HEK293 (cell line): ENCODE measurements around the gene KIAA0232.

ENCODE experiments used
- CTCF ChIA-PET: fragments of 350-600 bp; formaldehyde crosslinking; extraction: SDS; loops from one replicate; lab custom pipeline; 2021; ENCODE audit warnings: antibody characterized with exemption; lab: Yijun Ruan, JAX
- POLR2A ChIA-PET: fragments of 300-600 bp; formaldehyde crosslinking; extraction: SDS; loops from one replicate; lab custom pipeline; 2020; ENCODE audit warnings: antibody characterized with exemption, inconsistent platforms; lab: Yijun Ruan, JAX
- H3K27ac ChIP-seq: fragments of 200-500 bp; sonication (Bioruptor generic); 2 replicates; pipeline ENCODE4 v1.5.1; 2014; ENCODE audit warnings: low read depth, low read length, control low read depth, inconsistent platforms; ENCODE audit errors: extremely low read depth
- H3K36me3 ChIP-seq, 2 experiments: fragments of 200-500 bp in 1 of 2; sonication (Bioruptor generic) in 1 of 2; 1 replicate in 1 of 2; 2 replicates in 1 of 2; pipeline ENCODE4 v1.5.1; 2014 to 2017; ENCODE audit warnings: inconsistent platforms in 2 of 2, low read length in 2 of 2; ENCODE audit not compliant: control insufficient read depth in 2 of 2, insufficient read depth in 1 of 2
- H3K4me1 ChIP-seq: fragments of 200-500 bp; sonication (Bioruptor generic); 2 replicates; pipeline ENCODE4 v1.5.1; 2014; ENCODE audit warnings: mild to moderate bottlenecking, low read length, inconsistent platforms; ENCODE audit not compliant: control insufficient read depth, insufficient read depth
- H3K4me3 ChIP-seq: 2 replicates; pipeline ENCODE4 v1.5.1; 2011; ENCODE audit warnings: low read depth, mild to moderate bottlenecking, control low read depth, low read length, moderate library complexity
- H3K9me3 ChIP-seq: fragments of 200-500 bp; sonication (Bioruptor generic); 2 replicates; pipeline ENCODE4 v1.5.1; 2014; ENCODE audit warnings: low read depth, low read length, inconsistent platforms; ENCODE audit not compliant: control insufficient read depth, insufficient read depth
- FEZF1 ChIP-seq: fragments of 450-650 bp; formaldehyde crosslinking; IDR thresholded peaks from 2 replicates; pipeline ENCODE4 v1.5.1; 2016; ENCODE audit warnings: missing biosample characterization, missing genetic modification characterization
- KLF1 ChIP-seq: fragments of 450-650 bp; formaldehyde crosslinking; IDR thresholded peaks from 2 replicates; pipeline ENCODE4 v1.5.1; 2016; ENCODE audit warnings: missing biosample characterization, missing genetic modification characterization
- KLF10 ChIP-seq: fragments of 450-650 bp; IDR thresholded peaks from 2 replicates; pipeline ENCODE4 v1.5.1; 2018; ENCODE audit warnings: missing biosample characterization, mild to moderate bottlenecking, missing genetic modification characterization
- MYNN ChIP-seq: fragments of 450-650 bp; formaldehyde crosslinking; IDR thresholded peaks from 2 replicates; pipeline ENCODE4 v1.5.1; 2016; ENCODE audit warnings: missing biosample characterization, missing genetic modification characterization, borderline replicate concordance
- RBAK ChIP-seq: fragments of 450-650 bp; formaldehyde crosslinking; IDR thresholded peaks from 2 replicates; pipeline ENCODE4 v1.5.1; 2016; ENCODE audit warnings: missing biosample characterization, missing genetic modification characterization
- ZEB2 ChIP-seq: fragments of 450-650 bp; formaldehyde crosslinking; IDR thresholded peaks from 2 replicates; pipeline ENCODE4 v1.5.1; 2016; ENCODE audit warnings: missing biosample characterization, missing genetic modification characterization
- ZFP37 ChIP-seq: fragments of 450-650 bp; formaldehyde crosslinking; IDR thresholded peaks from 2 replicates; pipeline ENCODE4 v1.5.1; 2016; ENCODE audit warnings: missing biosample characterization, missing genetic modification characterization
- ZFP41 ChIP-seq: fragments of 450-650 bp; formaldehyde crosslinking; IDR thresholded peaks from 2 replicates; pipeline ENCODE4 v1.5.1; 2016; ENCODE audit warnings: missing biosample characterization, missing genetic modification characterization, borderline replicate concordance
- ZNF133 ChIP-seq: fragments of 450-650 bp; formaldehyde crosslinking; IDR thresholded peaks from 2 replicates; pipeline ENCODE4 v1.5.1; 2016; ENCODE audit warnings: missing biosample characterization, missing genetic modification characterization
- ZNF140 ChIP-seq: fragments of 450-650 bp; formaldehyde crosslinking; IDR thresholded peaks from 2 replicates; pipeline ENCODE4 v1.5.1; 2016; ENCODE audit warnings: missing biosample characterization, missing genetic modification characterization
- ZNF423 ChIP-seq: fragments of 450-650 bp; formaldehyde crosslinking; IDR thresholded peaks from 2 replicates; pipeline ENCODE4 v1.5.1; 2016; ENCODE audit warnings: missing biosample characterization, missing genetic modification characterization
- ZNF426 ChIP-seq: fragments of 450-650 bp; formaldehyde crosslinking; IDR thresholded peaks from 2 replicates; pipeline ENCODE4 v1.5.1; 2017; ENCODE audit warnings: missing biosample characterization, missing genetic modification characterization, mild to moderate bottlenecking, inconsistent platforms, moderate library complexity
- ZNF48 ChIP-seq: fragments of 450-650 bp; formaldehyde crosslinking; IDR thresholded peaks from 2 replicates; pipeline ENCODE4 v1.5.1; 2016; ENCODE audit warnings: missing biosample characterization, missing genetic modification characterization
- ZNF544 ChIP-seq: fragments of 450-650 bp; formaldehyde crosslinking; IDR thresholded peaks from 2 replicates; pipeline ENCODE4 v1.5.0; 2017; ENCODE audit warnings: missing biosample characterization, missing genetic modification characterization
- ZNF548 ChIP-seq: fragments of 450-650 bp; formaldehyde crosslinking; IDR thresholded peaks from 2 replicates; pipeline ENCODE4 v1.5.1; 2016; ENCODE audit warnings: missing biosample characterization, missing genetic modification characterization
- ZNF558 ChIP-seq: fragments of 450-650 bp; formaldehyde crosslinking; IDR thresholded peaks from 2 replicates; pipeline ENCODE4 v1.5.1; 2016; ENCODE audit warnings: missing biosample characterization, missing genetic modification characterization
- ZNF660 ChIP-seq: fragments of 450-650 bp; IDR thresholded peaks from 2 replicates; pipeline ENCODE4 v1.5.1; 2018; ENCODE audit warnings: missing biosample characterization, mild to moderate bottlenecking, missing genetic modification characterization
- ZNF677 ChIP-seq: fragments of 450-650 bp; IDR thresholded peaks from 2 replicates; pipeline ENCODE4 v1.5.0; 2018; ENCODE audit warnings: missing biosample characterization, mild to moderate bottlenecking, missing genetic modification characterization, moderate library complexity
- ZNF768 ChIP-seq: fragments of 450-650 bp; formaldehyde crosslinking; IDR thresholded peaks from 2 replicates; pipeline ENCODE4 v1.5.1; 2018; ENCODE audit warnings: missing biosample characterization, mild to moderate bottlenecking, missing genetic modification characterization
- TF ChIP-seq, protein P1 (sequence below): fragments of 450-650 bp; formaldehyde crosslinking; IDR thresholded peaks from 2 replicates; pipeline ENCODE4 v1.5.1; 2016; ENCODE audit warnings: missing biosample characterization, missing genetic modification characterization, borderline replicate concordance
- TF ChIP-seq, protein P2 (sequence below): fragments of 450-650 bp; formaldehyde crosslinking; IDR thresholded peaks from 2 replicates; pipeline ENCODE4 v1.5.1; 2016; ENCODE audit warnings: missing biosample characterization, missing genetic modification characterization
- TF ChIP-seq, protein P3 (sequence below): fragments of 450-650 bp; formaldehyde crosslinking; IDR thresholded peaks from 2 replicates; pipeline ENCODE4 v1.5.1; 2016; ENCODE audit warnings: missing biosample characterization, missing genetic modification characterization
- TF ChIP-seq, protein P4 (sequence below): fragments of 450-650 bp; formaldehyde crosslinking; IDR thresholded peaks from 2 replicates; pipeline ENCODE4 v1.5.1; 2016; ENCODE audit warnings: missing biosample characterization, missing genetic modification characterization
- TF ChIP-seq, protein P5 (sequence below): fragments of 450-650 bp; formaldehyde crosslinking; IDR thresholded peaks from 2 replicates; pipeline ENCODE4 v1.5.1; 2016; ENCODE audit warnings: missing biosample characterization, missing genetic modification characterization

KIAA0232 gene

DNA sequence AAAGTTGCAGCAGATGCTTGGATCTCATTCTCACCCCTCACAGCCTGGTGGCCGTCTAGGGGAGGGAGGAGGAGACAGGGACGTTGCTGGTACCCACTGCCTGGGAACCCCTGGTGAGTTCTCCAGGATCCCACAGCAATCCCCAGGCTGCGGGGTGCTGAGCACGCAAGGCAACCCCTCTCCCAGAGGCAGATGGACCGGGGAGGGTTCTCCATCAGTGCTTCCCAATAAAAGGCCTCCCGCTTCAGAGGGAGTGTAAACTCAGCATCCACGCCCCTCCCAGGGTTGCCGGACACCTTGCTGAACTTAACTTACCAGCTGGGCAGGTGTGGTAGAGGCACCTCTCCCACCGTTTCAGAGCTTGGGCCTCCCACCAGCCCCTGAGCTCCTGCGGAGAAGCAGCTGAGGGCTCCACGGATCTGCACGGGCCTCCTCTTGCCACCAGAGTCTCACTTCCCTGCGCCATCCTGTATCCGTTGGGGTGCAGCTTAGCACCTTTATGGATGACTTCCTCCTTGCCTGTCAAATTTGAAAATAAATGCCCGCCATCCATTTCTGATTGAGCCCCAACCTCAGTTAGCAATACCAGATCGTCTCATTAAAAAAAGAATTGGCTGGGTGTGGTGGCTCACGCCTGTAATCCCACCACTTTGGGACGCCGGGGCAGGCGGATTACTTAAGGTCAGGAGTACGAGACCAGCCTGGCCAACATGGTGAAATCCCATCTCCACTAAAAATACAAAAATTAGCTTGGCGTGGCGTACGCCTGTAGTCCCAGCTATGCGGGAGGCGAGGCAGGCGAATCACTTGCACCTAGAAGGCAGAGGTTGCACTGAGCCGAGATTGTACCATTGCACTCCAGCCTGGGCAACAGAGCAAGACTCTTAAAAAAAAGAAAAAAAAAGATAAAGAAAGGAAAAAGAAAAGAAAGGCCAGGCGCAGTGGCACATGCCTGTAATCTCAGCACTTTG lies 112.3 kb downstream of the KIAA0232 start:
- CTCF ChIA-PET: no interaction called here

DNA sequence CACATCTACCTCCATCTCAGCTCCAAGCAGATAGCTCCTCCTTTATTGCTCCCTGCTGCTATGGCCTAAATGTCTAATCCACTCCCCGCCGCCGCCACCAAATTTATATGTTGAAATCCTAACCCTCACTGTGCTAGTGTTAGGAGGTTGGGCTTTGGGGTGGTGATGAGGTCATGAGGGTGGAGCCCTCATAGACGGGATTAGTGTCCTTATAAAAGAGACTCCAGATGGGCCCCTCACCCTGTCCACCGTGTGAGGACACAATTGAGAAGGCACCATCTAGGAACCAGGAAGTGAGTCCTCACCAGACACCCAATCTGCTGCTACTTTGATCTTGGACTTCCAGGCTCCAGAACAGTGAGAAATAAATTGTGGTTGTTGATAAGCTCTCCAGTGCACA lies 113.5 kb downstream of the KIAA0232 start:
- CTCF ChIA-PET: no interaction called here
- POLR2A ChIA-PET: no interaction called here
- Histone ChIP-seq H3K27ac (no peak overlapping the region), H3K4me3 (no peak overlapping the region), H3K9me3 (no peaks in the 10 kb centered on the region), H3K36me3 (no peaks in the 10 kb centered on the region), H3K4me1 (no peaks in the 10 kb centered on the region)
- TF ChIP-seq ZNF133 (tag by site-specific recombination): no peak

More for the DNA sequence above, 112.3 kb downstream of the KIAA0232 start:
- H3K4me3 ChIP-seq: no peak overlapping the region
- no peaks in the 10 kb centered on the region for H3K36me3 ChIP-seq
- TF ChIP-seq ZNF48 (no peak), RBAK (tag by site-specific recombination) (no peak), ZNF426 (no peak), FEZF1 (tag by site-specific recombination) (no peak), ZNF140 (tag by site-specific recombination) (no peak), ZNF768 (tag by site-specific recombination) (no peak), ZEB2 (tag by site-specific recombination) (no peak), ZNF544 (no peak), ZNF677 (tag by site-specific recombination) (no peak), KLF10 (tag by site-specific recombination) (no peak), KLF1 (no peak)
- TF ChIP-seq, protein P1, sequence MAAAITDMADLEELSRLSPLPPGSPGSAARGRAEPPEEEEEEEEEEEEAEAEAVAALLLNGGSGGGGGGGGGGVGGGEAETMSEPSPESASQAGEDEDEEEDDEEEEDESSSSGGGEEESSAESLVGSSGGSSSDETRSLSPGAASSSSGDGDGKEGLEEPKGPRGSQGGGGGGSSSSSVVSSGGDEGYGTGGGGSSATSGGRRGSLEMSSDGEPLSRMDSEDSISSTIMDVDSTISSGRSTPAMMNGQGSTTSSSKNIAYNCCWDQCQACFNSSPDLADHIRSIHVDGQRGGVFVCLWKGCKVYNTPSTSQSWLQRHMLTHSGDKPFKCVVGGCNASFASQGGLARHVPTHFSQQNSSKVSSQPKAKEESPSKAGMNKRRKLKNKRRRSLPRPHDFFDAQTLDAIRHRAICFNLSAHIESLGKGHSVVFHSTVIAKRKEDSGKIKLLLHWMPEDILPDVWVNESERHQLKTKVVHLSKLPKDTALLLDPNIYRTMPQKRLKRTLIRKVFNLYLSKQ (tag by site-specific recombination): no peak
- TF ChIP-seq, protein P2, sequence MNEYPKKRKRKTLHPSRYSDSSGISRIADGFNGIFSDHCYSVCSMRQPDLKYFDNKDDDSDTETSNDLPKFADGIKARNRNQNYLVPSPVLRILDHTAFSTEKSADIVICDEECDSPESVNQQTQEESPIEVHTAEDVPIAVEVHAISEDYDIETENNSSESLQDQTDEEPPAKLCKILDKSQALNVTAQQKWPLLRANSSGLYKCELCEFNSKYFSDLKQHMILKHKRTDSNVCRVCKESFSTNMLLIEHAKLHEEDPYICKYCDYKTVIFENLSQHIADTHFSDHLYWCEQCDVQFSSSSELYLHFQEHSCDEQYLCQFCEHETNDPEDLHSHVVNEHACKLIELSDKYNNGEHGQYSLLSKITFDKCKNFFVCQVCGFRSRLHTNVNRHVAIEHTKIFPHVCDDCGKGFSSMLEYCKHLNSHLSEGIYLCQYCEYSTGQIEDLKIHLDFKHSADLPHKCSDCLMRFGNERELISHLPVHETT (tag by site-specific recombination): no peak
- TF ChIP-seq, protein P3, sequence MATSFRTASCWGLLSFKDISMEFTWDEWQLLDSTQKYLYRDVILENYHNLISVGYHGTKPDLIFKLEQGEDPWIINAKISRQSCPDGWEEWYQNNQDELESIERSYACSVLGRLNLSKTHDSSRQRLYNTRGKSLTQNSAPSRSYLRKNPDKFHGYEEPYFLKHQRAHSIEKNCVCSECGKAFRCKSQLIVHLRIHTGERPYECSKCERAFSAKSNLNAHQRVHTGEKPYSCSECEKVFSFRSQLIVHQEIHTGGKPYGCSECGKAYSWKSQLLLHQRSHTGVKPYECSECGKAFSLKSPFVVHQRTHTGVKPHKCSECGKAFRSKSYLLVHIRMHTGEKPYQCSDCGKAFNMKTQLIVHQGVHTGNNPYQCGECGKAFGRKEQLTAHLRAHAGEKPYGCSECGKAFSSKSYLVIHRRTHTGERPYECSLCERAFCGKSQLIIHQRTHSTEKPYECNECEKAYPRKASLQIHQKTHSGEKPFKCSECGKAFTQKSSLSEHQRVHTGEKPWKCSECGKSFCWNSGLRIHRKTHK: no peak
- TF ChIP-seq, protein P4, sequence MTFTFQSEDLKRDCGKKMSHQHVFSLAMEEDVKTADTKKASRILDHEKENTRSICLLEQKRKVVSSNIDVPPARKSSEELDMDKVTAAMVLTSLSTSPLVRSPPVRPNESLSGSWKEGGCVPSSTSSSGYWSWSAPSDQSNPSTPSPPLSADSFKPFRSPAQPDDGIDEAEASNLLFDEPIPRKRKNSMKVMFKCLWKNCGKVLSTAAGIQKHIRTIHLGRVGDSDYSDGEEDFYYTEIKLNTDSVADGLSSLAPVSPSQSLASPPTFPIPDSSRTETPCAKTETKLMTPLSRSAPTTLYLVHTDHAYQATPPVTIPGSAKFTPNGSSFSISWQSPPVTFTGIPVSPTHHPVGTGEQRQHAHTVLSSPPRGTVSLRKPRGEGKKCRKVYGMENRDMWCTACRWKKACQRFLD (tag by site-specific recombination): no peak
- no peak overlapping the region for H3K27ac ChIP-seq
- POLR2A ChIA-PET: no interaction called here
- H3K9me3 ChIP-seq: no peaks in the 10 kb centered on the region
- no peaks in the 10 kb centered on the region for H3K4me1 ChIP-seq

DNA sequence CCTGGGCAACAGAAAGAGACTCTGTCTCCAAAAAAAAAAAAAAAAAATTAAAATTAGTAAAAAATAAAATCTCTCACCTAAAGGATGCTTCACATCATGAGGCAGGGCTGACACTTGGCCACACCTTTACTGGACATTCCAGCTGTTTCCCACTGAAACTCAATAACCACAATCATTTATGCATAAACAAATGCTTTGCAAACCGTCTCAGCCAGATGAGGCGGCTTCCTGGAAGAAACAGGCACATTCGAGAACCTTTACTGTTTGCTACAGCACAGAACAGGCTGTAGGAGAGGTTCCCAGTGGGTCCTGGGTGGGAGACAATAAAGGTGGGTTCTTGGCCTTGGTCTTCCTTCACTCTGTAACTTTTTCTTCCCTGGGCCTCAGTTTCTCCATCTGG lies 116.2 kb downstream of the KIAA0232 start:
- Histone ChIP-seq H3K4me1 (no peaks in the 10 kb centered on the region), H3K4me3 (no peak overlapping the region), H3K9me3 (no peaks in the 10 kb centered on the region), H3K27ac (no peak overlapping the region), H3K36me3 (no peaks in the 10 kb centered on the region)
- ChIA-PET CTCF (no interaction called here), POLR2A (no interaction called here)
- no peak for TF ChIP-seq ZFP37 (tag by site-specific recombination)
- no peak for TF ChIP-seq ZNF423
- no peak for TF ChIP-seq MYNN (tag by site-specific recombination)
- no peak for TF ChIP-seq ZEB2 (tag by site-specific recombination)
- TF ChIP-seq ZNF548: no peak
- no peak for TF ChIP-seq ZFP41 (tag by site-specific recombination)
- TF ChIP-seq ZNF660 (tag by site-specific recombination): no peak
- TF ChIP-seq, protein P5, sequence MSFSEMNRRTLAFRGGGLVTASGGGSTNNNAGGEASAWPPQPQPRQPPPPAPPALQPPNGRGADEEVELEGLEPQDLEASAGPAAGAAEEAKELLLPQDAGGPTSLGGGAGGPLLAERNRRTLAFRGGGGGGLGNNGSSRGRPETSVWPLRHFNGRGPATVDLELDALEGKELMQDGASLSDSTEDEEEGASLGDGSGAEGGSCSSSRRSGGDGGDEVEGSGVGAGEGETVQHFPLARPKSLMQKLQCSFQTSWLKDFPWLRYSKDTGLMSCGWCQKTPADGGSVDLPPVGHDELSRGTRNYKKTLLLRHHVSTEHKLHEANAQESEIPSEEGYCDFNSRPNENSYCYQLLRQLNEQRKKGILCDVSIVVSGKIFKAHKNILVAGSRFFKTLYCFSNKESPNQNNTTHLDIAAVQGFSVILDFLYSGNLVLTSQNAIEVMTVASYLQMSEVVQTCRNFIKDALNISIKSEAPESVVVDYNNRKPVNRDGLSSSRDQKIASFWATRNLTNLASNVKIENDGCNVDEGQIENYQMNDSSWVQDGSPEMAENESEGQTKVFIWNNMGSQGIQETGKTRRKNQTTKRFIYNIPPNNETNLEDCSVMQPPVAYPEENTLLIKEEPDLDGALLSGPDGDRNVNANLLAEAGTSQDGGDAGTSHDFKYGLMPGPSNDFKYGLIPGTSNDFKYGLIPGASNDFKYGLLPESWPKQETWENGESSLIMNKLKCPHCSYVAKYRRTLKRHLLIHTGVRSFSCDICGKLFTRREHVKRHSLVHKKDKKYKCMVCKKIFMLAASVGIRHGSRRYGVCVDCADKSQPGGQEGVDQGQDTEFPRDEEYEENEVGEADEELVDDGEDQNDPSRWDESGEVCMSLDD (tag by site-specific recombination): no peak
- TF ChIP-seq ZNF133 (tag by site-specific recombination): no peak
- TF ChIP-seq ZNF558 (tag by site-specific recombination): no peak
